Fibroblast of mammary gland (primary cell): Measurements from ENCODE around the gene OTULINL.

ENCODE experiments used
- DNase-seq: peaks from one replicate; pipeline ENCODE4 v3.0.0-alpha.2; 2010; ENCODE audit warnings: low read depth
- H3K4me3 ChIP-seq: 2 replicates; pipeline ENCODE4 v1.5.1; 2011; ENCODE audit warnings: low read depth, mild to moderate bottlenecking, low read length, moderate library complexity; ENCODE audit not compliant: control insufficient read depth
- CTCF ChIP-seq: conservative IDR thresholded peaks from 2 replicates; pipeline ENCODE4 v1.5.1; 2011; ENCODE audit warnings: low read depth, low read length, inconsistent platforms; ENCODE audit not compliant: control insufficient read depth, insufficient read depth

The OTULINL gene

DNA sequence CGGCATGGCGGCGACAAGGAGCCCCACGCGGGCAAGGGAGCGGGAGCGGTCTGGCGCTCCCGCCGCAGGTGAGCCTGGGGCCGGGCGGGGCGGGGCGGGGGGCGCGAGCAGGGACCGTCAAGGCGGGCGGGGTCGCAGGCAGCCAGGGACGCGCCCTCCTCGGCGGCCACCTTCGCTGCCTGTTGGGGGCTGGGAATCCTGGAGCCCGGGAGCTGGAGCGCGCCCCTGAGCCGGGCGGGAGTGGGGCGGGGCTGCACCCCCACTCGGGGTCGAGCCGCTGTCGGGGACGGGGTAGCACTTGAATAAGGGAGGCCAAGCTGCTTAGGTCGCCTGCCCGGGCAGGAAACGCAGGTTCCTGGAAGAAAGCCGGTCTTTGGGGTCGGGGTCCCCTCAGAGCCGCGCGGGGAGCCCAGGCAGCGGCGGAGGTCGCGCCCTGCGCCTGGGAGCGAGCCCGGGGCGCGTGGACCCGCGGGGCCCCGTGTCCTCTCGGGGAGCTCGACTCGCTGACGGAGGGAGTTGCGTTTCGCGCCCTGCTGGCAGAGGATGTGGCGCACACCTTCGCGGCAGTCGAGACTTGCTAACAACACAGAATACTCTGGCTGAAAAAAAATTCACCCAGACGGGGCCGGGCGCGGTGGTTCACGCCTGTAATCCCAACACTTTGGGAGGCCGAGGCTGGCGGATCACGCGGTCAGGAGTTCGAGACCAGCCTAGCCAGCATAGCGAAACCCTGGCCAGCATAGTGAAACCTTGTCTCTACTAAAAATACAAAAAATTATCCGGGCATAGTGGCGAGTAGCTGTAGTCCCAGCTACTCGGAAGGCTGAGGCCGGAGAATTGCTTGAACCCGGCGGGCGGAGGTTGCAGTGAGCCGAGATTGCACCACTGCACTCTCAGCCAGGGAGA, 552 bp downstream of the OTULINL start:
- H3K4me3 ChIP-seq, result peak overlapping the region; percentile 38
- DNase-seq, result peak; percentile 13
- no peak for TF ChIP-seq CTCF

DNA sequence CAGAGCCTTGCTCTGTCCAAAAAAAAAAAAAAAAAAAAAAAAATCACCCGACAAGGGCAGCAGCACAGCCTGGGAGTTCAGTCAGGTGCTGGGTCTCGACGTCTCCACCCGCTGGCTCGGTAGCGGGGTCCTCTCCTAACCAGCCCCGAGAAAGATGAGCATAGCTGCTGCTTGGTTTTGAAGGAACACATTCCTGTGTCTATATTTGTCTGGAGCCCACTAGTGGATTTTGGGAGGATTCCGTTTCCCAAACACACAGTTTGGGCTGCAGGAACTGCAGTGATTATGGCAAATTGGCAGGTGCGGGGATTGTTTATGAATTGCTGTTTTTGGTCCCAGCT, 1.2 kb downstream of the OTULINL start:
- H3K4me3 ChIP-seq, result no peak overlapping the region
- no peak for DNase-seq
- peak; percentile 22 for TF ChIP-seq CTCF

GRCh38 chr5:14584848-14585247, 3.3 kb downstream of the OTULINL start:
- DNase-seq, result no peak
- H3K4me3 ChIP-seq, result no peak overlapping the region
- no peak for TF ChIP-seq CTCF

DNA sequence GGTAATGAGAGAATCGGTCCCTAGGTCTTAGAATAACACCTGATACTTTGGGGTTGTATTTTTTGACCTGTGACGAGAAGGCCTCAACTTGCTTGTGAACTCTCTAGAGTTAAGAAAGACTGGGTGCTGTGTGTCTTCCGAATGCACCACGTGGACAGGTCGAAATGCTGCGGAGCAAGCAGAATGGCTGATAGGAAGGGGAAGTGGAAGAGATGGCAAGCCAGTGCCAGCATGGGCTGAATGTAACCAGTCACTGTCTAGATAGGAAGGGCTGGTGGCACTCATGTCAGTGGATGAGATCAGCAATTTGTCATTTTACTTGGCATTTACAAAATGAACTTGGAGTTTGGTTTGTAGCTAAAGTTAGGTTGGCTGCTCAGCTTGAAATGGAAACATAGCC, 5.6 kb downstream of the OTULINL start:
- no peak overlapping the region for H3K4me3 ChIP-seq
- TF ChIP-seq CTCF, result no peak
- no peak for DNase-seq

DNA sequence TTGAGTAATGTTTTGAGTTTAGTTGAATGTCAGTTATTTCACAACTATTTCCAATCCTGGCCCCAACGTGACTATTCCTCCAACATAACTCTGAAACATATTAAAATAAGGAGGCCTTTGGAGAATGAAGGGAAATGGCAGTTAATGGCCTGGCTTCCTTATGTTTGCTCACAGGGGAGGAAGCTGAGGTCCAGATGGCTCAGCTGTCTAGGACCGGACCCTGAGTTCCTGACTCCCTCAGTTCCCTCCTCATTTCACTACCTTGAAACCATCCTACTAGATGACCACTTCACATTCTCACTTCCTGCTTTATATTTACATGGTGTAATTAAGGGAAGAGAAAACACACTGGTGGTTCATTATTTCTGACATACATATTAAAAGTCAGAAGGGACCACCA, 6.6 kb downstream of the OTULINL start:
- no peak for DNase-seq
- H3K4me3 ChIP-seq, result no peak overlapping the region
- TF ChIP-seq CTCF, result no peak

GRCh38 chr5:14588758-14589543, 7.4 kb downstream of the OTULINL start:
- H3K4me3 ChIP-seq, result no peak overlapping the region
- TF ChIP-seq CTCF, result no peak
- DNase-seq, result no peak
